Measurements from ENCODE around the gene ARL16.

Gene ARL16

GRCh38 chr17:81717766-81718089 is 34.1 kb upstream of the ARL16 start:
- TF ChIP-seq FOXP2 (optimal IDR thresholded peaks at IDR 0.05; ENCODE audit: borderline replicate concordance, extremely low read depth, extremely low read length, insufficient read depth) (no peak), TAF1 (IDR thresholded peaks at IDR 0.05; ENCODE audit: borderline replicate concordance, insufficient read depth, low read length) (no peak)

- TF ChIP-seq FOXP2 (optimal IDR thresholded peaks at IDR 0.05; ENCODE audit: borderline replicate concordance, extremely low read depth, extremely low read length, insufficient read depth) (no peak), REST (IDR thresholded peaks at IDR 0.05; ENCODE audit: insufficient read depth in 1 of 2, low read depth in 2 of 2, low read length in 2 of 2) (no peak), POLR2AphosphoS5 (IDR thresholded peaks at IDR 0.05; ENCODE audit: low read depth, low read length) (no peak), SIN3A (IDR thresholded peaks at IDR 0.05; ENCODE audit: borderline replicate concordance, insufficient read depth, low read length) (no peak), TAF1 (IDR thresholded peaks at IDR 0.05; ENCODE audit: borderline replicate concordance, insufficient read depth, low read length) (no peak)
Observed at GRCh38 chr17:81717049-81717765, 33.6 kb upstream of the ARL16 start.

- no peak for TF ChIP-seq FOXP2 (optimal IDR thresholded peaks at IDR 0.05; ENCODE audit: borderline replicate concordance, extremely low read depth, extremely low read length, insufficient read depth)
- no peak for TF ChIP-seq SIN3A (IDR thresholded peaks at IDR 0.05; ENCODE audit: borderline replicate concordance, insufficient read depth, low read length)
- TF ChIP-seq POLR2AphosphoS5 (IDR thresholded peaks at IDR 0.05; ENCODE audit: low read depth, low read length), result no peak
- TF ChIP-seq REST (IDR thresholded peaks at IDR 0.05; ENCODE audit: insufficient read depth in 1 of 2, low read depth in 2 of 2, low read length in 2 of 2), result no peak
Observed at GRCh38 chr17:81716674-81716996, 33.0 kb upstream of the ARL16 start.

- TF ChIP-seq POLR2AphosphoS5 (IDR thresholded peaks at IDR 0.05; ENCODE audit: low read depth, low read length), result no peak
Observed at GRCh38 chr17:81715872-81716673, 32.5 kb upstream of the ARL16 start.

GRCh38 chr17:81715107-81715871 is 31.7 kb upstream of the ARL16 start:
- TF ChIP-seq REST (IDR thresholded peaks at IDR 0.05; ENCODE audit: insufficient read depth in 1 of 2, low read depth in 2 of 2, low read length in 2 of 2) (no peak), SIN3A (IDR thresholded peaks at IDR 0.05; ENCODE audit: borderline replicate concordance, insufficient read depth, low read length) (no peak), FOXP2 (optimal IDR thresholded peaks at IDR 0.05; ENCODE audit: borderline replicate concordance, extremely low read depth, extremely low read length, insufficient read depth) (no peak), POLR2AphosphoS5 (IDR thresholded peaks at IDR 0.05; ENCODE audit: low read depth, low read length) (no peak), TAF1 (IDR thresholded peaks at IDR 0.05; ENCODE audit: borderline replicate concordance, insufficient read depth, low read length) (no peak)
